Measurements from ENCODE around the gene MTA3.

GRCh38 chr2:42572297-42573081, 4.1 kb downstream of the MTA3 start:
- TF ChIP-seq, protein P1, sequence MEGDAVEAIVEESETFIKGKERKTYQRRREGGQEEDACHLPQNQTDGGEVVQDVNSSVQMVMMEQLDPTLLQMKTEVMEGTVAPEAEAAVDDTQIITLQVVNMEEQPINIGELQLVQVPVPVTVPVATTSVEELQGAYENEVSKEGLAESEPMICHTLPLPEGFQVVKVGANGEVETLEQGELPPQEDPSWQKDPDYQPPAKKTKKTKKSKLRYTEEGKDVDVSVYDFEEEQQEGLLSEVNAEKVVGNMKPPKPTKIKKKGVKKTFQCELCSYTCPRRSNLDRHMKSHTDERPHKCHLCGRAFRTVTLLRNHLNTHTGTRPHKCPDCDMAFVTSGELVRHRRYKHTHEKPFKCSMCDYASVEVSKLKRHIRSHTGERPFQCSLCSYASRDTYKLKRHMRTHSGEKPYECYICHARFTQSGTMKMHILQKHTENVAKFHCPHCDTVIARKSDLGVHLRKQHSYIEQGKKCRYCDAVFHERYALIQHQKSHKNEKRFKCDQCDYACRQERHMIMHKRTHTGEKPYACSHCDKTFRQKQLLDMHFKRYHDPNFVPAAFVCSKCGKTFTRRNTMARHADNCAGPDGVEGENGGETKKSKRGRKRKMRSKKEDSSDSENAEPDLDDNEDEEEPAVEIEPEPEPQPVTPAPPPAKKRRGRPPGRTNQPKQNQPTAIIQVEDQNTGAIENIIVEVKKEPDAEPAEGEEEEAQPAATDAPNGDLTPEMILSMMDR (conservative IDR thresholded peaks at IDR 0.05 in 1 of 2, IDR thresholded peaks at IDR 0.05 in 1 of 2; ENCODE audit: low read depth in 1 of 2, low read length in 2 of 2): no peak
- no peak for TF ChIP-seq EZH2 (IDR thresholded peaks at IDR 0.05; ENCODE audit: low read length, missing control alignments)

Data from fibroblast of lung (primary cell).